GM12874 (cell line): ENCODE results near the gene PPP3CA.

Experiments
- TF ChIP-seq, protein P1 (sequence below): IDR thresholded peaks from 2 replicates; pipeline ENCODE4 v1.5.1; 2011; ENCODE audit warnings: low read depth, mild to moderate bottlenecking, control low read depth, low read length, moderate library complexity; ENCODE audit not compliant: insufficient read depth

The PPP3CA gene

DNA sequence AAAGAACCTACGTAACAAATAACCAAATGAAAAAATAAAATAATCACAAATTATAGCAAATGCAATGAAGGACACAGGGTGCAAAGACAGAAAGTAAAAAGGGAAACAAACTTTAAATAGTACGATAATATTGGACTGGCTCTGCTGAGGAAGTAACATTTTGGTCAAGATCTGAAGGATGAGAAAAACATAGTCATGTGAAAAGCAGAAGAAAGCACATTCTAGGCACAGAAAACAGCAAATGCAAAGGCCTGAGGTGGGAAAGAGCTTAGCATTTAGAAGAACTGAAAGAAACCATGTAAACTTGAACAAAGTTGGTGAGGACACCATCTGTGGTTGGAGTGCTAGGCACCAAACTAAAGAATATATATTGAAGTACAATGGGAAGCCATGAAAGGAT, 111.2 kb downstream of the PPP3CA start:
- TF ChIP-seq, protein P1, sequence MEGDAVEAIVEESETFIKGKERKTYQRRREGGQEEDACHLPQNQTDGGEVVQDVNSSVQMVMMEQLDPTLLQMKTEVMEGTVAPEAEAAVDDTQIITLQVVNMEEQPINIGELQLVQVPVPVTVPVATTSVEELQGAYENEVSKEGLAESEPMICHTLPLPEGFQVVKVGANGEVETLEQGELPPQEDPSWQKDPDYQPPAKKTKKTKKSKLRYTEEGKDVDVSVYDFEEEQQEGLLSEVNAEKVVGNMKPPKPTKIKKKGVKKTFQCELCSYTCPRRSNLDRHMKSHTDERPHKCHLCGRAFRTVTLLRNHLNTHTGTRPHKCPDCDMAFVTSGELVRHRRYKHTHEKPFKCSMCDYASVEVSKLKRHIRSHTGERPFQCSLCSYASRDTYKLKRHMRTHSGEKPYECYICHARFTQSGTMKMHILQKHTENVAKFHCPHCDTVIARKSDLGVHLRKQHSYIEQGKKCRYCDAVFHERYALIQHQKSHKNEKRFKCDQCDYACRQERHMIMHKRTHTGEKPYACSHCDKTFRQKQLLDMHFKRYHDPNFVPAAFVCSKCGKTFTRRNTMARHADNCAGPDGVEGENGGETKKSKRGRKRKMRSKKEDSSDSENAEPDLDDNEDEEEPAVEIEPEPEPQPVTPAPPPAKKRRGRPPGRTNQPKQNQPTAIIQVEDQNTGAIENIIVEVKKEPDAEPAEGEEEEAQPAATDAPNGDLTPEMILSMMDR, result no peak

DNA sequence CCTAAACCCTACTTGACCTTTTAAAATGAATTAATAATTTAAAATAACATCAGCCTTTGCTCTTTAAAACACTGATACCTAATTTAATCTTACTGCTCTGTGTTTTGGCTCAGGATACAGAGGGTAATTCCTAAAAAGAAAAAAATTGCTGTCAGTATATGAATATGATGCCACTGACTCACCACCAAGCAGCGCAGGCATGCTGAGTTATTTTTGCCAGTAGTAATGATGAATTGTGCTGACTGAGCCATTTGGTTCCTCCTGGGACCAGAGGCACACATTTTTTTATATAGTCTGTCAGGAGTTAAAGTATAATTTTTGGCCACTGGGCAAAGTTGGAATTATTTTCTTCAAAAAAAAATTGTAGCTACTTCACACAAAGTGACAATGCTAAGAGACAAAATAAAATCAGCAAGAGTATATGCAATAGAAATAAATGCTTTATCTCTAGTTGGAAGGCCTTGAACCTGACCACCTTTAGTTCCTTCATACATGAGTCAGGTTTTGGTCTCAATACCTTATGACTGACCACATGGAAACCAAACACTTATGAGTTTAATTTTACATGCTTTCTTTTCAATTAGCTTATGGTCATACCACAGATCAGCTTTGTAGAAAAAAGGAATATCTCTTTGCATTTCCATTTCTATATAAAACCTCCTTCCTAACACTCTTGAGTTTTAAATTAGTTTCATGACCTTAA, 115.1 kb downstream of the PPP3CA start:
- TF ChIP-seq, protein P1, result no peak

DNA sequence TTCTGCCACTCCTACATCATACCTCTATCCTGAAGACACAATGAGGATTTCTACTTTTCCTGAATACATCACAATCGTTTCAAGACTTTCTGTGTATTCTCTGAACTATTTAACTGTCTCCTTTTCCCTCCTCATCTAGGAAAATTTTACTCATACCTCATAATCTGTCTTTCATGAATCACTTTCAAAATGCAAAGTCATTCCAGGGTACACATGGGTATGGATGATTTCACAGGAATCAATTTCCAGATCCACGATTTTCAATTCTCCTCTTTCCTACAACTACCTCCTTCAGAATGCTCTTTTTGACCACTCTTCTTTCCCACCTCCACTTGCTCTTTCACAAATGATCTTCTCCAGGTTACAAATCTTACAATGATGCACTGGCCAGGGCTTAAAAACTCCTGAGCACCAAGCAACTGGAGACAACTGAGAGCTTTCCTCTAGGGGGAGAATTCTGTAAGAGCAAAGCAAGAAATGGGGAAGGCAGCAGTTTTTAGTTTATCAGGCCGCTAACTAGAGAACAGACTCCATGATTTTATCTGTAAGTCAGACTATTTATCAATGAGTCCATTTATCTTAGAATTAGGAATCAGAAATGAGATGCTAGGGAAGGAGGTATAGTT, 116.4 kb downstream of the PPP3CA start:
- TF ChIP-seq, protein P1, result no peak

DNA sequence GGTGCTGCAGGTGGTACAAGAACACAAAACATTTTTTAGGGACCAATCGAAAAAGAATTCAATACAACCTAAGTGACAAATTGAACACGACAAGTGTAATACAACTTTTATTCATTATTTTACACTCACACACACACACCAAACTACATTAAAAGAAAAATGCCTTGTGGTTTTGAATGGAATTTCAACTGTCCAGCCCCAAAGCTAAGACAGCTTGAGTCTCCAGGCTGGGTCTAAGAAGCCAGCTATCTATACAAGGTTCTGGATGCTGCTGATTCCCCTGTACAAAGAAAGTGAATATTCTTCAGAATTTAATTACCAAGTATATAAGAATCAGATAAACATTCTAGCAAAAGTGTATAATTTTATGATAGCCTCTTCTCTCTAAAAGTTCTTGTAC, 118.2 kb downstream of the PPP3CA start:
- TF ChIP-seq, protein P1, result no peak

DNA sequence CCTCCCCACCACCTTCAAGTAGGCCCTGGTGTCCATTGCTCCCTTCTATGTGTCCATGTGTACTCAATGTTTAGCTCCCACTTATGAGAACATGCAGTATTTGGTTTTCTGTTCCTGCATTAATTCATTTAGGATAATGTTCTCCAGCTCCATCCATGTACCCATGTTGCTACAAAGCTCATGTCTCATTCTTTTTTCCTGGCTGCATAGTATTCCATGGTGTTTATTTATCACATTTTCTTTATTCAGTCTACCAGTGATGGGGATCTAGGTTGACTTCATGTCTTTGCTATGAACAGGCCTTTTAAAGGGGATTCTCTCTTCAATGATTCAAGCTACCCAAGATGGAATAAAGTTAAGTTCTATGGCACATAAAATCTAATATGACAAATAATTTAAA, 119.6 kb downstream of the PPP3CA start:
- TF ChIP-seq, protein P1, result no peak

DNA sequence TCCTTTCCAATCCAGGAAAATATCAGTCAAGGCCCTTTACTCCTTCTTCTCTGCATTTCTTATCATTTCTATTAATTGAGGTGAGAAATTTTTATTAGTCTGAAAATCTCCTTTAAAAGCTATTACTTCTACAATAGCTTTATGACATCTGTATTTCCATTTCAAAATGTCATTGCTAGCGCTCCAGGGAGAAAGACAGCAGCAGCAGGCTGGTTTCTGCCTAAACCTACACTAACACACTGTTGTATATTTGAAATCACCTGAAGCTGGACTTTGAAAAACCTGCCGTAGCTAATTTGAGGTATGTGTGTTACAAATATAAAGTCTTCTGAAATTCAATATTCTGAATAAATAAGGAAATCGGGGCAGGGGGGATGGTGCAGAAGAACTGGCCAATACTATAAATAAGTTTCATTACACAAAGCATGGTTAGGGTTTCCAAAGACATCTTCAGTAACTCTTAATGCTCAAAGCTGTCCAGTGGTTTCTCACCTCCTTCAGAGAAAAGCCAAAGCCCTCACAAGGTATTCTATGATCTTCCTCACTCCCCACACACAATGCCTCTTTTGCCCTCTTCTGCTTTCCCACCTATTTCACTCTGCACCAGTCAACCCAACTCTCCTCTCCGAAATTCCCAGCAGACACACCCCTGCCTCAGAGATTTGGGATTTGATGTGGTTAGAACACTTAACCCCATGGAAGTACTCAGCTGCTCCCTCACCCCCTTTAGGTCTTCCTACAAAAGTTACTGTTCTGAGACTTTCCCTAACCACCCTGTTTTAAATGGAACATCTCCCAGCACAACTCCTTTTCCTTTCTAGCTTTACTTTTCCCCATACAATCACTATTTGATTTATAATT, 122.7 kb downstream of the PPP3CA start:
- TF ChIP-seq, protein P1, result no peak

DNA sequence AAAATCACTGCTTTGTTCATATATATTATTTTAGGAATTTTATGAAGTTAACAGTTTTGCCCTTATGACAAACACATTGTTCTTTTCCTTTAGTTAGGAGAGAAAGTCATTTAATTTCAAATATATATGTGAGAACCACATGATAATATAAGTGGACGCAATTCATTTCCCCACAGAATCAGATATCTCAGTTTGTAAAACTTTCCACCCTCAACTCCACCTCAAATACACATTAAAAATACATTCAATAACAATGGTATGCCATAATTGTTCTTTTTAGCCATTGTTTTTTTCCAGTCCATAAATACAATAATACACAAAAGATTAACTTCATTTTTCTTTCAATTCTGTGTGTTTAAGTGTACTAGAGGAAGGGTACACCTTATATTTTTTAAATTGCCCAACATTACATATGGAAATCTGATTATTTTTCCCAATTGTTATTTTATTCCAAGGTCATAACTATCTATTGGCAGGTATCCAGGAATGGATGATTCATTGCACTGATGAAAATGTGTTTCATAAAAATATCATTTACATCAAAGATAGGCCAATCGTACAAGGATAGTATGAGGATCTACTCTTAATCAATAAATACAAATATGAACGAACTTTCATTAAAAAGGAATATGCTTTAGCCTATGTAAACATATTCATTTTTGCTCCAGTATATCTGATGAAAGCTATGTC, 125.0 kb downstream of the PPP3CA start:
- TF ChIP-seq, protein P1, result no peak
